ENCODE measurements around the gene BTBD2.

The BTBD2 gene

GRCh38 chr19:2015608-2015950 lies at the start of gene BTBD2:
Gene BTBD2, minus strand, starts transcription at chr19:2015714. Its CDS starts 11 bp downstream, at chr19:2015703.
- Histone ChIP-seq H3K36me3 (ENCODE audit: control insufficient read depth, insufficient read depth, low read length) (0 out of 2 replicates have a peak, but pooled peaks cover 3% of the 10 kb centered on the region), H3K27me3 (ENCODE audit: control insufficient read depth, insufficient read depth, low read length) (no peaks in the 10 kb centered on the region), H3K4me3 (ENCODE audit: low read depth, low read length) (peak within 1 kb of the TSS; percentile 75), H3K4me1 (ENCODE audit: control insufficient read depth, insufficient read depth, low read length) (no peaks in the 10 kb centered on the region), H3K9me3 (ENCODE audit: control insufficient read depth, insufficient read depth, low read length) (no peaks in the 10 kb centered on the region), H3K9ac (ENCODE audit: low read depth, low read length) (no peak within 1 kb of the TSS; the same call in 1 of the 2 replicates), H3K27ac (ENCODE audit: low read depth, low read length) (no peak within 1 kb of the TSS)

GRCh38 chr19:2064788-2065524 lies 49.4 kb upstream of the BTBD2 start:
- Histone ChIP-seq H3K36me3 (ENCODE audit: control insufficient read depth, insufficient read depth, low read length) (no peaks in the 10 kb centered on the region), H3K4me1 (ENCODE audit: control insufficient read depth, insufficient read depth, low read length) (peaks cover 15% of the 10 kb centered on the region), H3K27me3 (ENCODE audit: control insufficient read depth, insufficient read depth, low read length) (no peaks in the 10 kb centered on the region), H3K9ac (ENCODE audit: low read depth, low read length) (no peak overlapping the region), H3K9me3 (ENCODE audit: control insufficient read depth, insufficient read depth, low read length) (no peaks in the 10 kb centered on the region), H3K27ac (ENCODE audit: low read depth, low read length) (no peak overlapping the region), H3K4me3 (ENCODE audit: low read depth, low read length) (no peak overlapping the region)

DNA sequence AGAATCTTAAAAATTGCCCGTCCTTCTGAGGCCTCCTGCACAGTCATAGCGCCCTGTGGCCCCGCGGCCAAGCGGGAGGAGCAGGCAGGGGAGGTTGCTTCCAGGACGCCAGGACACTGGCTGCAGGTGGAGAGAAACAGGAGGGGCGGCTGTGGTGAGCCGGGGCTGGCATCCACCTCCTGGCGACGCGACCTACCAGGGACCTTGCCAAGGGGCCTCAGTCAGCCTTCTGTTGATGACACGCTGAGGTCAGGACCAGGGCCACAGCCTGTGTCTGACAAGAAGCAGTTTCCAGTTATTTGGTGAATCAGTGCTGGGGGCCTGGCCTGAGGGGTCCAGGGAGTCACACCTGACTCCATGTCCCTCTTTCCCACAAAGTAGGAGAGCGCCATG lies 48.9 kb upstream of the BTBD2 start:
- H3K27ac ChIP-seq (ENCODE audit: low read depth, low read length) = no peak overlapping the region
- H3K4me3 ChIP-seq (ENCODE audit: low read depth, low read length) = no peak overlapping the region
- H3K36me3 ChIP-seq (ENCODE audit: control insufficient read depth, insufficient read depth, low read length) = no peaks in the 10 kb centered on the region
- no peaks in the 10 kb centered on the region for H3K9me3 ChIP-seq (ENCODE audit: control insufficient read depth, insufficient read depth, low read length)
- peaks cover 17% of the 10 kb centered on the region for H3K4me1 ChIP-seq (ENCODE audit: control insufficient read depth, insufficient read depth, low read length)
- H3K9ac ChIP-seq (ENCODE audit: low read depth, low read length) = no peak overlapping the region
- no peaks in the 10 kb centered on the region for H3K27me3 ChIP-seq (ENCODE audit: control insufficient read depth, insufficient read depth, low read length)

- Histone ChIP-seq H3K4me3 (ENCODE audit: low read depth, low read length) (no peak overlapping the region), H3K27me3 (ENCODE audit: control insufficient read depth, insufficient read depth, low read length) (no peaks in the 10 kb centered on the region), H3K36me3 (ENCODE audit: control insufficient read depth, insufficient read depth, low read length) (no peaks in the 10 kb centered on the region), H3K27ac (ENCODE audit: low read depth, low read length) (no peak overlapping the region), H3K4me1 (ENCODE audit: control insufficient read depth, insufficient read depth, low read length) (peaks cover 18% of the 10 kb centered on the region), H3K9ac (ENCODE audit: low read depth, low read length) (no peak overlapping the region), H3K9me3 (ENCODE audit: control insufficient read depth, insufficient read depth, low read length) (no peaks in the 10 kb centered on the region)
Measured at GRCh38 chr19:2063824-2064223, 48.3 kb upstream of the BTBD2 start.

DNA sequence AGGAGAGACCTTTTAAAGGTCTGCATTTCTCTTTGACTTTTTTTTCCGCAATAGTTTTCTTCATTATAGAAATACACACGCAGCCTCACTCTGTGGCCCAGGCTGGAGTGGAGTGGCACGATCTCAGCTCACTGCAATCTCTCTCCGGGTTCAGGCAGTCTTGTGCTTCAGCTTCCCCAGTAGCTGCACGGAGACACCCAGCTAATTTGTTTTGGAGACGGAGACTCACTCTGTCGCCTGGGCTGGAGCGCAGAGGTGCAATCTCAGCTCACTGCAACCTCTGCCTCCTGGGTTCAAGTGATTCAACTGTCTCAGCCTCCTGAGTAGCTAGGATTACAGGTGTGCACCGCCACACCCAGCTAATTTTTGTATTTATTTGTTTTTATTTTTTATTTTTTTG lies 47.3 kb upstream of the BTBD2 start:
- Histone ChIP-seq H3K4me1 (ENCODE audit: control insufficient read depth, insufficient read depth, low read length) (peaks cover 18% of the 10 kb centered on the region), H3K36me3 (ENCODE audit: control insufficient read depth, insufficient read depth, low read length) (no peaks in the 10 kb centered on the region), H3K4me3 (ENCODE audit: low read depth, low read length) (no peak overlapping the region), H3K9me3 (ENCODE audit: control insufficient read depth, insufficient read depth, low read length) (no peaks in the 10 kb centered on the region), H3K9ac (ENCODE audit: low read depth, low read length) (no peak overlapping the region), H3K27ac (ENCODE audit: low read depth, low read length) (no peak overlapping the region), H3K27me3 (ENCODE audit: control insufficient read depth, insufficient read depth, low read length) (no peaks in the 10 kb centered on the region)

DNA sequence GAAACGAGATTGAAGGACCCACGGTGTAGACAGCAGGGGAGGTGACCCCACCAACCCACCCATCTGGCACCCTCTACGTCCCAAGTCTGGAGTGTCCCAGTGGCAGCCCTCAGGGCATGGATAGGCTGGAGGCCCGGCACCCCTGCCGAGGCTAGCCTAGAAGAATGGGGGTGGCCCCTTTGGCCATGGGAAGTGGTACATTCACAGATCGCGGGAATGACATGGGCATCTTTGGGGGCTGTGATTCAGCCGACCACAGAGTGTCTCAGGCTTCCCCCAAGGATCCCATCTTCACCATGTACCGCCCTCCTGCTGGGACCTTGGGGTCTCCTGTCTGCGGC lies 46.8 kb upstream of the BTBD2 start:
- no peaks in the 10 kb centered on the region for H3K36me3 ChIP-seq (ENCODE audit: control insufficient read depth, insufficient read depth, low read length)
- no peaks in the 10 kb centered on the region for H3K27me3 ChIP-seq (ENCODE audit: control insufficient read depth, insufficient read depth, low read length)
- H3K9ac ChIP-seq (ENCODE audit: low read depth, low read length) = no peak overlapping the region
- peaks cover 18% of the 10 kb centered on the region for H3K4me1 ChIP-seq (ENCODE audit: control insufficient read depth, insufficient read depth, low read length)
- no peaks in the 10 kb centered on the region for H3K9me3 ChIP-seq (ENCODE audit: control insufficient read depth, insufficient read depth, low read length)
- H3K27ac ChIP-seq (ENCODE audit: low read depth, low read length) = peak overlapping the region; percentile 84
- H3K4me3 ChIP-seq (ENCODE audit: low read depth, low read length) = peak overlapping the region; percentile 62

GRCh38 chr19:2061495-2062388 lies 46.2 kb upstream of the BTBD2 start:
- Histone ChIP-seq H3K4me3 (ENCODE audit: low read depth, low read length) (peak overlapping the region; percentile 63), H3K4me1 (ENCODE audit: control insufficient read depth, insufficient read depth, low read length) (peaks cover 18% of the 10 kb centered on the region), H3K36me3 (ENCODE audit: control insufficient read depth, insufficient read depth, low read length) (no peaks in the 10 kb centered on the region), H3K9ac (ENCODE audit: low read depth, low read length) (peak overlapping the region; percentile 47), H3K27ac (ENCODE audit: low read depth, low read length) (peak overlapping the region; percentile 90), H3K27me3 (ENCODE audit: control insufficient read depth, insufficient read depth, low read length) (no peaks in the 10 kb centered on the region), H3K9me3 (ENCODE audit: control insufficient read depth, insufficient read depth, low read length) (no peaks in the 10 kb centered on the region)

GRCh38 chr19:2060884-2061494 lies 45.5 kb upstream of the BTBD2 start:
- peak overlapping the region; percentile 90 for H3K27ac ChIP-seq (ENCODE audit: low read depth, low read length)
- no peaks in the 10 kb centered on the region for H3K9me3 ChIP-seq (ENCODE audit: control insufficient read depth, insufficient read depth, low read length)
- peak overlapping the region; percentile 63 for H3K4me3 ChIP-seq (ENCODE audit: low read depth, low read length)
- H3K27me3 ChIP-seq (ENCODE audit: control insufficient read depth, insufficient read depth, low read length) = no peaks in the 10 kb centered on the region
- no peak overlapping the region for H3K9ac ChIP-seq (ENCODE audit: low read depth, low read length)
- no peaks in the 10 kb centered on the region for H3K36me3 ChIP-seq (ENCODE audit: control insufficient read depth, insufficient read depth, low read length)
- H3K4me1 ChIP-seq (ENCODE audit: control insufficient read depth, insufficient read depth, low read length) = peaks cover 18% of the 10 kb centered on the region

DNA sequence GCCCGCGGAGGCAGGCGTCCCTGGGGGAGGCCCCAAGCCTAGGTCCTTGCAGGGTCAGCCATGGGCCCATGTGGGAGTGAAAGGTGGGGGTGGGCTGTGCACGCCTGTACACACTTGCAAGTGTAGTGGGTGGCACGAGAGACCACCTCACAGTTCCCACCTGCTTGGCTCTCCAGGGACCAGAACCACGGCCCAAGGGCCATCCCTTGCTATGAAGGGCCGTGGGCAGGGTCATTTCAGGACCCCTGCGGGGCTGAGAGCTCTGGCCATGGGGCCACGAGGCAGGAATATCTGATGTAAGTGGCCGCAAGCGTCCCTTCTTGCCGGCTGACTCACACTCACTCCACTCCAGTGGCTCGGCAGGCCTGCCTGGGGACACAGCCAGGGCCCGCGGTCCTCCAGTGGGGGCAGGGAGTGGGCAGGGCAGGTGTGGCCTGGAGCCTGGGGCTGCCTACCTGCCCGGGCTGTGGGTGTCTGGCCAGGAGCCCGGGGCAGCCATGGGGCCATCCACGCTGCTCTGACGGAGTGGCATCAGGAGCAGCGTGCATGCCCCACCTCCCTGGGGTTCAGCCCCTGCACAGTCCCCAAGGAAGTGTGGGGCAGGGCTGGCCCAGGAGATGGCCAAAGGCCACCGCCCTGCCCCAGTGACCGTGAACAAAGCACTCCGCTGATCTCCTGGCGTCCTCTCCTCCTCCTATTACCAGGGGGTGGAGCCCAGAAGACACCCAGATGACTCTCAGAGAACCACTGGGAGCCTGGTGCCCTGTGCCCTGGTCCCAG lies 44.1 kb upstream of the BTBD2 start:
- Histone ChIP-seq H3K4me1 (ENCODE audit: control insufficient read depth, insufficient read depth, low read length) (peaks cover 18% of the 10 kb centered on the region), H3K9ac (ENCODE audit: low read depth, low read length) (no peak overlapping the region), H3K27me3 (ENCODE audit: control insufficient read depth, insufficient read depth, low read length) (no peaks in the 10 kb centered on the region), H3K36me3 (ENCODE audit: control insufficient read depth, insufficient read depth, low read length) (no peaks in the 10 kb centered on the region), H3K9me3 (ENCODE audit: control insufficient read depth, insufficient read depth, low read length) (no peaks in the 10 kb centered on the region), H3K4me3 (ENCODE audit: low read depth, low read length) (no peak overlapping the region), H3K27ac (ENCODE audit: low read depth, low read length) (peak overlapping the region; percentile 48)

GRCh38 chr19:2058570-2059421 lies 43.3 kb upstream of the BTBD2 start:
- H3K36me3 ChIP-seq (ENCODE audit: control insufficient read depth, insufficient read depth, low read length) = no peaks in the 10 kb centered on the region
- no peaks in the 10 kb centered on the region for H3K27me3 ChIP-seq (ENCODE audit: control insufficient read depth, insufficient read depth, low read length)
- peaks cover 18% of the 10 kb centered on the region for H3K4me1 ChIP-seq (ENCODE audit: control insufficient read depth, insufficient read depth, low read length)
- H3K4me3 ChIP-seq (ENCODE audit: low read depth, low read length) = no peak overlapping the region
- no peak overlapping the region for H3K9ac ChIP-seq (ENCODE audit: low read depth, low read length)
- H3K9me3 ChIP-seq (ENCODE audit: control insufficient read depth, insufficient read depth, low read length) = no peaks in the 10 kb centered on the region
- no peak overlapping the region for H3K27ac ChIP-seq (ENCODE audit: low read depth, low read length)

All from HUES48 (cell line).